Astrocyte (in vitro differentiated cells and primary cell): Measurements from ENCODE around the gene COL6A1.

ENCODE experiments used
- EZH2 ChIP-seq: IDR thresholded peaks from 2 replicates; pipeline ENCODE4 v1.6.1; 2012; ENCODE audit warnings: mild to moderate bottlenecking, low read length, inconsistent platforms; ENCODE audit not compliant: insufficient read depth
- TF ChIP-seq, protein P1 (sequence below): IDR thresholded peaks from 2 replicates; pipeline ENCODE4 v1.5.1; 2011; ENCODE audit warnings: low read depth, mild to moderate bottlenecking, inconsistent platforms, low read length, moderate library complexity; ENCODE audit not compliant: insufficient read depth

- TF ChIP-seq, protein P1, sequence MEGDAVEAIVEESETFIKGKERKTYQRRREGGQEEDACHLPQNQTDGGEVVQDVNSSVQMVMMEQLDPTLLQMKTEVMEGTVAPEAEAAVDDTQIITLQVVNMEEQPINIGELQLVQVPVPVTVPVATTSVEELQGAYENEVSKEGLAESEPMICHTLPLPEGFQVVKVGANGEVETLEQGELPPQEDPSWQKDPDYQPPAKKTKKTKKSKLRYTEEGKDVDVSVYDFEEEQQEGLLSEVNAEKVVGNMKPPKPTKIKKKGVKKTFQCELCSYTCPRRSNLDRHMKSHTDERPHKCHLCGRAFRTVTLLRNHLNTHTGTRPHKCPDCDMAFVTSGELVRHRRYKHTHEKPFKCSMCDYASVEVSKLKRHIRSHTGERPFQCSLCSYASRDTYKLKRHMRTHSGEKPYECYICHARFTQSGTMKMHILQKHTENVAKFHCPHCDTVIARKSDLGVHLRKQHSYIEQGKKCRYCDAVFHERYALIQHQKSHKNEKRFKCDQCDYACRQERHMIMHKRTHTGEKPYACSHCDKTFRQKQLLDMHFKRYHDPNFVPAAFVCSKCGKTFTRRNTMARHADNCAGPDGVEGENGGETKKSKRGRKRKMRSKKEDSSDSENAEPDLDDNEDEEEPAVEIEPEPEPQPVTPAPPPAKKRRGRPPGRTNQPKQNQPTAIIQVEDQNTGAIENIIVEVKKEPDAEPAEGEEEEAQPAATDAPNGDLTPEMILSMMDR: no peak
- TF ChIP-seq EZH2: no peak
These were observed 71.4 kb downstream of the COL6A1 start for GRCh38 chr21:46052703-46053651.
